DOHH2 (cell line): ENCODE results near the gene UAP1L1.

ENCODE experiments used
- CTCF ChIP-seq: fragments of 200-600 bp; sonication (generic); IDR thresholded peaks from one replicate; pipeline ENCODE4 v1.5.1; 2014; ENCODE audit warnings: antibody characterized with exemption, mild to moderate bottlenecking, low read depth, low read length; ENCODE audit not compliant: poor library complexity, severe bottlenecking
- EZH2phosphoT487 ChIP-seq: fragments of 200-600 bp; sonication (generic); IDR thresholded peaks from 2 replicates; pipeline ENCODE4 v1.6.1; 2017; ENCODE audit warnings: borderline replicate concordance, mild to moderate bottlenecking, antibody characterized with exemption, low read length, moderate library complexity, mixed read lengths

- peak; percentile 63 for TF ChIP-seq CTCF
- no peak for TF ChIP-seq EZH2phosphoT487
Measured at GRCh38 chr9:137095664-137096517, 18.6 kb downstream of the UAP1L1 start.
